Right lobe of liver (tissue), 4 donors: ENCODE results near the gene OLR1.

Source experiments
- POLR2A ChIP-seq: fragments of 450-650 bp; IDR thresholded peaks from one replicate; pipeline ENCODE4 v1.6.1; 2017; ENCODE audit warnings: antibody characterized with exemption, mild to moderate bottlenecking
- TF ChIP-seq, protein P1 (sequence below), 4 donors: fragments of 200-600 bp in 3 of 4; fragments of 450-650 bp in 1 of 4; IDR thresholded peaks; one replicate each; pipeline versions ENCODE4 v1.5.1 to v1.8.0; 2016 to 2022; ENCODE audit warnings: antibody characterized with exemption in 4 of 4, mild to moderate bottlenecking in 2 of 4
- donor health status: DM: no; HTN: no; CAD: no.
- donor health status: DM: no; HTN: no; CAD: no.
- donor health status: DM: no; HTN: yes; CAD: no.

- TF ChIP-seq, protein P1, sequence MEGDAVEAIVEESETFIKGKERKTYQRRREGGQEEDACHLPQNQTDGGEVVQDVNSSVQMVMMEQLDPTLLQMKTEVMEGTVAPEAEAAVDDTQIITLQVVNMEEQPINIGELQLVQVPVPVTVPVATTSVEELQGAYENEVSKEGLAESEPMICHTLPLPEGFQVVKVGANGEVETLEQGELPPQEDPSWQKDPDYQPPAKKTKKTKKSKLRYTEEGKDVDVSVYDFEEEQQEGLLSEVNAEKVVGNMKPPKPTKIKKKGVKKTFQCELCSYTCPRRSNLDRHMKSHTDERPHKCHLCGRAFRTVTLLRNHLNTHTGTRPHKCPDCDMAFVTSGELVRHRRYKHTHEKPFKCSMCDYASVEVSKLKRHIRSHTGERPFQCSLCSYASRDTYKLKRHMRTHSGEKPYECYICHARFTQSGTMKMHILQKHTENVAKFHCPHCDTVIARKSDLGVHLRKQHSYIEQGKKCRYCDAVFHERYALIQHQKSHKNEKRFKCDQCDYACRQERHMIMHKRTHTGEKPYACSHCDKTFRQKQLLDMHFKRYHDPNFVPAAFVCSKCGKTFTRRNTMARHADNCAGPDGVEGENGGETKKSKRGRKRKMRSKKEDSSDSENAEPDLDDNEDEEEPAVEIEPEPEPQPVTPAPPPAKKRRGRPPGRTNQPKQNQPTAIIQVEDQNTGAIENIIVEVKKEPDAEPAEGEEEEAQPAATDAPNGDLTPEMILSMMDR (IDR thresholded peaks at IDR 0.05) = no peak
- no peak for TF ChIP-seq POLR2A
These were observed 8.8 kb downstream of the OLR1 start for GRCh38 chr12:10163084-10163483.
